Inflammatory macrophage (primary cell): ENCODE data around the gene FRMD4A.
"Not testable (repeated sequence)": the region's sequence is repeated elsewhere in the genome, so short reads cannot be mapped to it uniquely, and the experiment has no call there.

Source experiments
- DNase-seq, 2 donors: peaks; one replicate each; pipeline ENCODE4 v3.0.0-alpha.2; 2020 to 2022

FRMD4A gene

DNA sequence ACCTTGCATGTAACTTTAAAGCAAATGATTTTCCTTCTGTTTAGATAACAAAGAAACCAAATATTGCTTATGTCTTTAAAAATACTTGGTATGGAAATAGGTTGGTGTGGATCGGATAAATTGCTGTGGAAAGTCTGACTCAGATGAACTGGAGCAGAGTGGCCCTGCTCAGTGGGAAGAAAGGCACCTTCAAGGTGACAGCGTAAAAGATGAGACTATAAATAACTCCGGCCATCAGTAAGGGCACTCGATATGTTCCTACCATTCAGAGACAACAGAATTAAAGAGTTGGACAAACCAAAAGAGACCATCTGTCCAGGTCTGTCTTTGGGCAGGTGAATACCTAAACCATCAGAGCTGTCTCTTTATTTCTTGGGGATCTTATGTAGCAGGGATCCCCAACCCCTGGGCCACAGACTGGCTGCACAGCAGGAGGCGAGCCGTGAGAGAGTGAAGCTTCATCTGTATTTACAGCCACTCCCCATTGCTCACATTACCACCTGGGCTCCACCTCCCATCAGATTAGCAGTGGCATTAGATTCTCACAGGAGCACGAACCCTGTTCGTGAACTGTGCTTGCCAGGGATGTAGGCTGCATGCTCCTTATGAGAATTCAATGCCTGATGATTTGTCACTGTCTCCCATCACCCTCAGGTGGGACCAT lies 386.9 kb downstream of the FRMD4A start:
- no peak for DNase-seq

DNA sequence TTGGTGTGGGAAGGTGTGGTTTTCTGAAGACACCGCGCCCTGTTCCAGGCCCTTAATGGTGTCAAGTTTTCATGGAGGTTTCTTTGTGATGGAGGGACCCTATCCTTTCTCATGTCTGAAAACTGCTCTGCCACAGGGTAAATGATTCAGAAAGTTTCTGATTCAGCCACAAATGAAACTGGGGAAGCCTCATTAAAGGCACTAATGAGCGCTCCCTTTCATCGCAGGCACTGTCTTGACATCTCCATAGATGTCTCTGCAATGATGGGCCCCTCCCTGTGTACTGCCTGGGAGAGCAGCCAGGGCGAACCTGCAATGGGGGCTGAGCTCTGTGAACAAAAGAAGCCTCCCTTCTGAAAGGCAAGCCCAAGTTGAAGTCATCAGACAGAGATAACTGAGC lies 388.7 kb downstream of the FRMD4A start:
- no peak for DNase-seq

DNA sequence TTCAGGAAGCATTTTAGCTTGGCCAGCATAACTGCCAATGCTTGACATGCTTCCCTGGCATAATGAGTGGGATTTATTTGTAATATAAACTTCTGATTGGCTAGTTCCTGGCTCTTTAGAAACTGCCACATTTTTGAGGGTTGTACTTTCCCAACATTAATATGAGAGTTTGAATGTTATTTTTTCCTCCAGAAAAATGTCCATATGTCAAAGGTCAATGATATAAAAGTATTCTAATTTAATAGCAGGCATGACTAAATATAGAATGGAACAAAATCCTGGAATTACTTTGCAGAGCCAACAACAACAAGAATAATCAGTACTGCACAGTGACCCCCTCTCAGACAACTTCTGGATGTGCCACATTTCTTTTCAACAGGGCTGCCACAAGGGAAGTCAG lies 391.3 kb downstream of the FRMD4A start:
- no peak for DNase-seq

DNA sequence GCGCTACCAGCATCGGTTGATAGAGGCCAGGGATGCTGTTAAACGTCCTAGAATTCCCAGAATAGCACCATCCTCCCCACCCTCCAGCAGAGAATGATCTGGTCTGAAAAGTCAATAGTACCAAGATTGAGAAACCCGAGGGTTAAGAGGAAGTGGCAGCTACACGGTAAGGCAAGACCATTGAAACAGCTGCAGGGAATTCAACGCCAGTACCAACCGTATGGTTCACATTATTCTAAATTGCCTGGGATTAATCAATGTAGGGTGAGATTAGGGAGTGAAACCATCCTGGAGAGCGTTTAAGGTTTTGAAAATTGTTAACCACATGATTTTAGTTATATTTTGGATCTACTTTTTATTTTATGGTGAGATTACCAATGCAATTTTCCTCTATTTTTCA lies 391.8 kb downstream of the FRMD4A start:
- DNase-seq, result no peak

- DNase-seq, result no peak
Observed at GRCh38 chr10:13936826-13937225, 393.9 kb downstream of the FRMD4A start.

DNA sequence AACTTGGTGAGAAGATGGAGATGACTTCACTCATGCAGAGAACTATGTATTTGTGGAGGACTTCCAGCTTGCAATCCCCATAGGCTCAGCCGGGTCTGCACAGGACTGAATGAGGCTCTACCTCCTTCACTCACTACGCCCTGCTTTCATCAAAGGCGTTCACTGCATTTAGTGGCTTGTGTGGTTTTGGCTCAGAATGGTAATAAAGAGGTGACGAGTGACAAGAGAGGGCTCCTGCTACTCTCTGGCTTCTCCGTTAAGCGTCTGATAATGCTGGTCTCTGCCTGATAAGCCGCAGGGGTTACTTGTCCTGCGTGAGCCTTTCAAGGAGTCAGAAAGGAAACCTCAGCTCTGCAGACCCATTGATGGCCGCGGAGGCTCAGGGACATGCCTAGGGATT lies 400.6 kb downstream of the FRMD4A start:
- no peak for DNase-seq

DNA sequence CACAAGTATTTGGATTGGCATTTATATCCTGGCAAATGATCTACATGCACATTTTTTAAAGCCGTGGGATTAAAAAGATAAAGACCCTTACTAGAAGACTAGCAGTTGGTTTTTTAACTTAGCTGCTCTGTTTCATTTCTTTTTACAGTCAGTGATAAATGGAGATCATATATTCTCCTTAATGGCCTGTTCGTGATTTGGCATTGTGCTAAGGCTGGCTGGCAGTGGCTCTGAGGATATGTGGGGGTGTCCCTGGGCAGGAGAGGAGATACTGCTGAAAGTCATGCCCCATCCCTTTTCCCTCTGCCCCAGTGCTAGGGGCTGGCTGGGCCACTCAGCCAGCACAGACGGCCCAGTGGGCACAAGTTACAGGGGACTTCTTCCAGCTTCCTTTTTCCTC lies 402.3 kb downstream of the FRMD4A start:
- no peak for DNase-seq

DNA sequence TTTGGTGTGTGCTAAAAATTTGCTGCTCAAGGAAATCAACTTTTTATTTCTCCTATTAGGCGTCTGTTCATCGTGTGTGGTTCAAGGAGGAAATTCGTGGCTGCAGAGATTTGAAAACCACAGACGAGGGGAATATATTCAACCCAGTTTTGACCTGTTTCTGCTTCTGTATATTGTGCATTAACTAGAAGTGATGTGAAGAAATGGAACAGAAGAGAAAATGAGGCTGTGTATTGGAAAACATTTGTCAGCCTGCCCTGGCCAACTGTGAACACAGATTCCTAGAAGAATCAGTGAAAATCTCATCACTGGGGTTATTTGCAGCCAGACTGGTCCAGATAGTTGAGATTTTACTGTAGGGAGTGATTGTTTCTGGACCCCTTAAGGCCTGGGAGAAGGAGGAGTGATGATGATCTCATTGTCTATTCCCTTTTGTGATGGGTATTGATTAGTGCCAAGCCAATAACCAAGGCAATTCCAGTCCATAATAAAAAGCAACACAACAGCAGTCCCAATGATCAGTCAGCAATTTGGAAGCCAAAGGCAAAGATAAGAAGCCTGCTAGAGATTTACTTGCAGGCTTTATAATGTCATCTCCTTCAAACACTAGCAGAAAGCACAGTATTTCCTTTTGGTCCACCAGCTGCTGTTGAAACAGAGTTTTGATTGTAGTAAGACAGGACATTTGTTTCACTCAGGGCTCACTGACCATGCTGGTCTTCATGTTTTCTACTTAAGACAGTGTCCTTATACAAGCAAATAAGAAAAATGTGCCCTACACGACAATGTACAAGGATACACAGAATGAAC lies 404.5 kb downstream of the FRMD4A start:
- DNase-seq, result no peak

- DNase-seq, result peak; percentile 60 to 73
Observed at GRCh38 chr10:13924040-13924725, 406.5 kb downstream of the FRMD4A start.

DNA sequence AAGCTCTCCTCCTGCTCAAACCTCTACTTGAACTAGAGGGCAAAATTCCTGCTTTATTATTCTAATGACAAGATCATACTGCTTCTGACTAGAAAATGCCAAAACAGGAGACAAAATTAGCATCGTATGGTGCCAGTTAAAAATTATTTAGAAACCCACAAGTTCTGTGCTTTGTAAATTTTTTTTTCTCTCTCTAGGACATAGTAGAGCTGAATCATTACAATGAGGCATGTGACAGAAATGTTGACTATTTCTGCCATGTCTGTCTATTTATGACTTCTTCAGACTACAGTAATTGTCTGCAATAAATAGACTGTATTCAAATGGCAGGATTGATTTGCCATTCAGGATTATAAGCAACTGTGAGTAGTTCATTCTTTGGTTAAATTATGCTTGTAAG lies 408.1 kb downstream of the FRMD4A start:
- DNase-seq, result no peak

GRCh38 chr10:13921941-13922340 lies 408.8 kb downstream of the FRMD4A start:
- no peak for DNase-seq

DNA sequence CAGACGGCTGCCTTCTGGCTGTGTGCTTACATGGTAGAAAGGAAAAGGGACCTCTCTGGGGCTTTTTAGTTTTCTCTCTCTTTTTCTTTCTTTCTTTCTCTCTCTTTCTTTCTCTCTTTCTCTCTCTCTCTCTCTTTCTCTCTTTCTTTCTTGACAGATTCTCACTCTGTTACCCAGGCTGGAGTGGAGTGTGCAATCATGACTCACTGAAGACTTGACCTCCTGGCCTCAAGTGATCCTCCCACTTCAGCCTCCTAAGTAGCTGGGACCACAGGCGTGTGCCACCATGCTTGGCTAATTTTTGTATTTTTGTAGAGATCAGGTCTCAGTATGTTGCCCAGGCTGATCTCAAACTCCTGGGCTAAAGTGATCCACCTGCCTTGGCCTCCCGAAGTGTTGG lies 409.6 kb downstream of the FRMD4A start:
- DNase-seq, result not testable (repeated sequence)

DNA sequence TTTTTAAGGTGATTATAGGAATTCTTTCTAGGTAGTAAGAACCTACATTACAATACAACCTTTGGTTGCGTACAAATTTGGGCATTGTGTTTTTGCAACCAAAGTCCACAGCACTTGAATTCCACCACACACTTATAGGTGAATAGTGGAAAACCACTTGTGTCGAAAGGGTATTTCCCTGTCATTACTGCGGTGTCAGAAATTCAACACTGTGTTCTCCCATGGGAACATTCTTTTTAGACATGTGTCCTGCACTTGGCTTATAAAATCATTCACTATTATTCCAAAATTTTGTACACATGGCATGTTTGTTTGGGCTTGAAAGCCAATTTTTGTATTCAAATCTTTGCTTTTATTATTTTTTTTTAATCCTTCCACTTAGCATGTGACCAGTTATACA lies 410.3 kb downstream of the FRMD4A start:
- DNase-seq, result no peak

GRCh38 chr10:13920031-13920430 lies 410.7 kb downstream of the FRMD4A start:
- DNase-seq, result no peak

- DNase-seq, result no peak
Observed at GRCh38 chr10:13917791-13918190, 412.9 kb downstream of the FRMD4A start.

DNA sequence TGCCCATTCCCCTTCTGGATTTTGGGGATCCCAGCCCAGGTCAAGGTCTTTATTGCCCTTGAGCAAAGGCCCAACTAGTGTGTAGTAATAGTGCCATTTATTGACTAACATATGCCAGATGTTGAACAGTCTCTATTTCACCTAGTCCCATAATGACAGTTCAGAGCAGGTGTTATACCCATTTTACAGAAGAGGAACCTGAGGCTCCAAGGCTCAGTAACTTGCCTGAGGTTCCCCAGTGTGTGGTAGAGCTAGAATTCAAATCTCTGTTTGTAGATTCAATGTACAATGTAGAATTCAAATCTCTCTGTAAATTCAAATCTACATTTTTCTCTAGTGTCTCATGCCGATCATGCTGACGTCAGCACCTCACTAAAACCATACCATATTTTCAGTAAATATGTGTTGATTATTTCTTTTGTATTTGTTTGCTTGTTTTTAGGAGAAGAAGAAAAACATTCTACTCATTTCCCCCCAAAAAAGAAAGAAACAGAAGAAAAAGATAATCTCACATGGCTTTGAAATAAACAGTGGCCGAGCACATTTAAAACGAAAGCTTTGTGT lies 414.3 kb downstream of the FRMD4A start:
- DNase-seq, result no peak

DNA sequence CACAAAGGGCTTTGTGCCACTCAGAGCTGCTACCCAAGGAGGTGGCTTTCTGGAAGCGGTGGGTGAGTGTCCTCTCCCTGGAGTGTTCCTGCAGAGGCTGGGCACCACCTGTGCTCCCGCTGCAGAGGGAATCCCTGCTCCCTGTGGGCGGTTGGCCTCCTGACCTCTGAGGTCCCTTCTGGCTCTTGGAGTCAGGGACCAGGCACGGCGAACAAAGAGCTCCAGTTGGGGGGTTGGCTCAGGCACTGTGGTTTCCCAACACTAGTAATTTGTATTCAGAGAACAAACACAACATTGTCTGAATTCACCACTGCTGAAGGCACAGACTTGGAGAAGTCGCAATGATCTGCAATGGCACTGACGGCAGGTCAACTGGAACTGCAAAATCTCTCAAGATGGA lies 415.0 kb downstream of the FRMD4A start:
- no peak for DNase-seq

GRCh38 chr10:13913897-13914296 lies 416.8 kb downstream of the FRMD4A start:
- DNase-seq, result peak; percentile 81 to 82

GRCh38 chr10:13911821-13912520 lies 418.8 kb downstream of the FRMD4A start:
- peak; percentile 51 to 66 for DNase-seq

DNA sequence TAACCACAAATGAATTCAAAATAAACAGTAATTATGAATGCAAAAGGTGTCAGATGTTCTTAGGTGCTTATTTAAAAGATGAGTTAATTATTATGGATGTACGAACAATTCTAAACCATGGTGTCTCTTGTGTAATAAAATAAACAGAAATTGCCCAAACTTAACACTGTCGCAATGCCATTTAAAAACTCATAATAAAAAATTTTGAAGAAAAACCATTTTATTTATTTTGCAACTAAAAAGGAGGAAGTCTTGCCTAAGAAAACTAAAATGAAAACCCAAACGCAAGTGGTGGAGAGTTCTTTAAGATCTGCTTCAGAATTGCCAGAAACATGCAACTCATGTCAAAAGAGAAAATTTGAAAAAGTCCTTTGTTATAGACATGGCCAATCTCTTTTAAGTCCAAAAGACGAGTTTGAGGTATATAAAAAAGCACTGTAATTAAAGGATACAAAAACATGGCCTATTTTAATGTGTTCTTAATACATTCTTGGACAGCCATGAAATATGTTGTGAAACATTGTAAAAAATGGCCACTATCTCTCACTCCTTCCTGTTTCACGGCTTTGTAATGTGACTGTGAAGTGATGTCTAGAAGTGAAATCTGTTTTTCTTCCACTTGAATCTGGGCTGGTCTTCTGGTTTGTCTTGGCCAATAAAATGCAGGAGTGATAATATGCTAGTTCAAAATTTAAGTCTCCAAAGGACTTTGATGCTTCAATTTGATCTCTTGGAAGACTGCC lies 421.0 kb downstream of the FRMD4A start:
- DNase-seq, result peak; percentile 35 to 86

GRCh38 chr10:13908475-13908874 lies 422.2 kb downstream of the FRMD4A start:
- no peak for DNase-seq

DNA sequence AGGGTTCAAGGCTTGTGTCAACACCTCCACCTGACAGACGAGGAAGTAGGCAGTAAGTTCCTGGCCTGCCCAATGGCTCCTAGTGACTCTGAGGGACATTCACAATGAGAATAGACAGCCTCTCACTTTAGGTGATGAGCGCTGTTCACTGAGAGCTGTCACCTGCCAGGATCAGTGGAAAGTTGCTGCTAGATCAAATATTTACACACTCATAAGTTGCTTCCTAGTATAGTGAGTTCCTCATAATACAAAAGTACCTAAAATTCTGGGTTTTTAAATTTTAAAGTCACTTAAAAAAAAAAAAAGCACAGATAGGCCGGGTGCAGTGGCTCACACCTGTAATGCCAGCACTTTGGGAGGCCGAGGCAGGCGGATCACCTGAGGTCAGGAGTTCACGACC lies 423.2 kb downstream of the FRMD4A start:
- DNase-seq, result no peak
